HG03469 (cell line): ENCODE results near the gene COX8A.

ENCODE experiments used
- ATAC-seq: cut with Tn5 transposase; IDR thresholded peaks from one replicate; pipeline ENCODE4 v1.9.1; 2021; ENCODE audit warnings: mild to moderate bottlenecking, moderate library complexity, moderate number of reproducible peaks; ENCODE audit not compliant: unreplicated experiment

COX8A gene

DNA sequence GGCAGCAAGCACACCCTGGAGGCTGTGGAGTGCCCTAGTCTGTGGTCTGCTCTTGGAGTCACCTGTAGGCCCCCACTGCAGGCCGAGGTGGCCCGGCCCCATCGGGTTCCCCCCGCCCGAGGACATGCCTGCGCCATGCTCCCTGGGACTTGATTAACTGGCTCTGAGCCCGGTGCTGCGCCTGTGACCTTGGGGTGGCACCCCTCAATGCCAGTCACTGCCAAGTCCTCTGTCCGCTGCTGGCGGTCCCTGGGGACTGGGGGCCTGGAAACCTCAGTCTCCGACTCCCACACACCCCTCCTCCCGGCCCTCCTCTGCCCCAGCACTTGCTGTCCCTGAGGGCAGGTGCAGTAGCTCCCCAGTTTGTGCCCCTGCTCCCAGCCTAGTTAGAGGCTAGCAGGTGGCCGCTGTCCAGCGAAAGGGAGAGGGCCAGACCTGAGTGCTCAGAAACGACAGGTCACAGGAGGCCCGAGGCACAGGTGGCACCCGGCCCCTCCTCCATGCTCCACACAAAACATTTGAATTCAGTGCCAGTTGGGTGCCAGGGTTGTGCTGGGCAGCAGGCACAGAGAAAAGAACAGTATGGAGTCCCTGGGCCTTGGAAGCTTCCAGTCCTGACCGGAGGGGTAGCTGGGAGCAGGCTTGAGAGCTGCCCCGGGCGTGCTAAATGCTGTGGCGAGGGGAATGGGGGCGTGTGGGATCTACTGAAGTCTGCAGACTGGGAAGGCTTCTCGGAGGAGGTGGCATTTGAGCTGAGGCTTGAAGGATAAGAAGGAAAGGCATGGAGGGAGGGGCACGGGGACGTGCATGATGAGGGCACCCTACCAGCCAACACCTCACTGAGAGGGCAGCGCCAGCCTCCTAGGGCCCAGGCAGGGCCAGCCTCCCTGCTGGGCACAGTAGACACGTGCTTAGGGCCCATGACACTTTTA is 45.0 kb downstream of the COX8A start:
- no peak for ATAC-seq

DNA sequence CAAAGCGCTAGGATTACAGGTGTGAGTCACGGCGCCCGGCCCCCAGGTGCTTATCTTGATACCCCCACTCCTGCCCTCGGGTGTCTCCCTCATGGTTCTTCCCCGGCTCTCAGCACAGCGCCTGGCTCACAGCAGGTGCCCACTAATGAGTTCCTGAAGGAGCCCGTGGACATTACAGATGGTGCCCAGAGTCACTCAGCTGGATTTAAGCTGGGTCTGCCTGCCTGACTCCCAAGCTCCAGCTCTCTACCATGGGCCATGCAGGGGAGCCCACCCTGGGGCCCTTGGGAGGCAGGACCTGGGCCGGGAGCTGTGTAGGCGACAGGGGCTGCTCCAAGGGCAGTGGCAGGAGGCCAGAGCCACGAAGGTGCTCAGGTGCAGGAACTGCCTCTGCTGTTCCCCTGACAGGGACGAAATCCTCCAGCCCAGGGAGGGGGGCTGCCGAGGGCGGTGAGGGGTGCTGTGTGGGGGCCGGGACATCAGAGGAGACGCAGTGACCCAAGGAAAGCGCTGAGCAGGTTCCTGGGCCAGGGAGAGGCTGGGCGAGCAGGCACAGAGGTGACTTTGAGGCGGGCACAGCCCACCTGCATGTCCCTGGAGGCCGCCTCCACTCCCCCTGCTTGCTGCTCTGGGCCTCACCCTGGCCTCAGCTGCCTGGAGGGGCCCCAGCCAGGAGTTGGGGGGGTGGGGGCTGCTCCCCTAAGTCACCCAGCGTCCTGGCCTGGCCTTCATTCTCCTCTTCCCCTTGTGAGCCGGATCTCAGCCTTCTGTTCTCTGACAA is 46.7 kb downstream of the COX8A start:
- ATAC-seq = no peak

DNA sequence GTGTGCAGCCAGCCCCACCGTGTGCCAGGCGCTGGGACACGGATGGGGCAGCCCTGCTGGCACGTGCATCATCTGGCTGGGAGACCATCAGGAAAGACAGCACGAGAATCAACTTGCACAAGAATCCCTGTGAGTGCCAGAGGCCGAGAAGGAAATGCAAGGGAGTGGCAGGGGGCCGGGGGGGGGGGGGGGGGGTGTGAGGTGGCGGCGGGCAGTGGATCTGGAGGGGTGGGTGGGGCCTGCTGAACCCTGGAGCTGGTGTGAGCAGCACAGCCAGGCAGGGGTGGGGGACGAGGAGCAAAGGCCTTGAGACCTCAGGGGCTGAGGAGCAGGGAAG is 47.3 kb downstream of the COX8A start:
- ATAC-seq = no peak

DNA sequence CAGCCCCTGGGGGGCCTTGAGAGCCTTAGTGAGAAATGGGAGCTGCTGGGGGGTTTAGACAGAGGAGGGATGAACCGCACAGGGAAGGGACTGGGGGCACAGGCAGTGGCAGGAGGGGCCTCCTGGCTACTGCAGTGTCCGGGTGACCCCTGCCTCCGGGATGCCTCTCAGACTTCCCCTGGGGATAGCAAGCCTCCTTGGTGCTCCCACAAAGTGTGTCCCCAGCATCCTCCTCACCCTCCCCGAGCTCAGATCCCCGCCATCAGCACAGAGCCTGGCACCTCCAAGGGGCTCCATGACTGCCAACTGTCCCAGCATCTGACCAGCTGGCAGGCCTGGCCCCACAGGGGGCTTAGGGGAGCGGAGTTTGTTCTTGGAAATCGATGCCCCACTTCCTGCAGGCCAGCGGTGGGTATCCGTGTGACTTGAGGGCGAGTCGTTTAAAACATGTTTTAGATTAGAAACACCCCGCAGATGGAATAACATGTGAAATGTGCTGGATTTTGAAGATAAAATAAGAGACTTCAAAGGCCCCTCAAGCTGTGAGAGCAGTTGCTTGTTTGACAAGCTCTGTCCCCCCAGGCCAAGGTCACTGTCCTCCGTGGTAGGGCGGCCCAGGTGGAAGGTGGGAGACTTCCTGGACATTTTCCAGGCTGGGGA is 47.8 kb downstream of the COX8A start:
- no peak for ATAC-seq

DNA sequence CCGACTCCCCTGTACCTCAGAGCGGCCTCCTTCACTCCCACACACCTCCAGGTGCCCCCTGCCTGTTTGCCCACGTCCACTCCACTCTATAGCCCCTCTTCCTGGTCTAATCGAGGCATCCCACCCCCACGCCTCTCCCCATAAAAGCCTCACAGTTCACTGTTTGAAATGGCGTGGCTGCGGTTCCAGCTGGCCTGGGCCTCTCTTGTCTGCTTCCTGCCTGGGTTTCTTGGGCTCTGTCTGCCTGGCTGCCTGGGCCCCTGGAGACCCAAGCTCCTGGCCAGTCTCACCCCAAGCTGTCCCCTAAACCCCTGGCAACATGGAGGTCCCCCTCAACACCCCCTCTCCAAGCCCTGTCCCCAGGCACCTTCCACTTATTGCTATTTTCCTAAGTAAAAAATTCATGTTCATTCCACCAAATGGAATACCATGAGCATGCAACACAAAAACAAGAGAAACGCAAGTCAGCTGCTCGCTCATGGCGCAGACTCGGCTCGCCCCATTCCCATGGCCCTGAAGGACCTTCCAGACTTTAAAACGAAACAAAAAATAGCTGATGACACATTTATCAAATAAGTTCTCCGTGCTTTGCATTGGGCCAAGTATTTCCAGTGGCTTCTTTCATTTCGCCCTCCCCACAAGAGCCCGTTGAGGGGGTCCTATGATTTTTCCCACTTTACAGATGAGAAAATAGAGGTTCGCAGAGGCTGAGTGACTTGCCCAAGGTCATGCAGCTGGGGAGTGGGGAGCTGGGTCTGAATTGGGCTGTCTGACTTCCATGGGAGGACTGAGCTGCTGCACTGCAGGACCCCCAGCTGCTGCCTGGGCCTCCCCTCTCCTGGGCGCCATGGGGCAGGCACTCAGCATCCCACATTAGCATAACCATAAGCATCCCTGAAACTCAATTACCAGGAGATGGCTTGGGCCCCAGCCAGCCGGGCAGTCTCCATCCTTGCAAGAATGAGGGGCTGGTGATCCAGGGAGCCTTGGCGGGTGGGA is 49.6 kb downstream of the COX8A start:
- ATAC-seq = no peak

DNA sequence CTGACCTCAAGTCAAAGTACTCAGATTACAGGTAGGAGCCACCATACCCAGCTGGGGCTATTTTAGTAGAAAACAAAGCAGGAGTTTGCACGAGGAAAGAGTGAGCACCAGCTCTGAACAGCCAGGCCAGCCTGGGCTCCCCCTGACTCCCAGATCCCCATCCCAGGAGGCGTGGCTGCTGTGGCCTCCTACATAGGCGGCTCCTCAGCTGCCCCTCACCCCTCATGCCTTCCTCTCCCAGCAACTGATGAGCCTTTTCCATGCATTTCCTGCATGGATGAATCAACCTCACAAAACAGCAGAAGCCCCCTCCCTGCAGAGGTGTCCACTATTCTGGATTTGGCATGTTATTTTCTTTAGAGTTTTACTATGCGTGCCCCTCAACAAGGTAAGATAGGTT is 50.8 kb downstream of the COX8A start:
- ATAC-seq = no peak
